Liver (tissue), 2 donors: ENCODE measurements around the gene RIMBP2.

Source experiments
- REST ChIP-seq: IDR thresholded peaks from 2 replicates; pipeline ENCODE4 v1.6.1; 2016; ENCODE audit warnings: antibody characterized with exemption, mild to moderate bottlenecking
- TF ChIP-seq, protein P1 (sequence below): fragments of 150-350 bp; IDR thresholded peaks from 2 replicates; pipeline ENCODE4 v1.5.1; 2017; ENCODE audit warnings: improper control_type of control experiment, low read depth, low read length; ENCODE audit not compliant: missing input control
- donor health status: healthy.

DNA sequence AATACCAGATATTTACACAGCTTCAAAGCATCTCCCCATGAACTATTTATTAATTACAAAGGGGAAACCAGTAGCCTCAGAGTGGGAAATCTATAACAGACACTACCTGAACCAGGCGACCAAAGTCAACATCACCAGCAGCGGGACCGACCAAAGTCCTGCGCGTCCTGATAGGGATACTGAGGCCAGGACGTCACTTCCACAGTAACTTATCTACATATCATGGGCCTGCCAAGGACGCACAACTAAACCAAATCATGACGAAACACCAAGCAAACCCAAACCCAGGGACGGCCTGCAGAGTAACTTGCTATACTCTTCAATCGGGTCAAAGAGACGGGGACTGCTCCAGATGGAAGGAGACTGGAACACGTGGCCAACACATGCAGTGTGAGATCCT, 26.0 kb upstream of the RIMBP2 start:
- TF ChIP-seq, protein P1, sequence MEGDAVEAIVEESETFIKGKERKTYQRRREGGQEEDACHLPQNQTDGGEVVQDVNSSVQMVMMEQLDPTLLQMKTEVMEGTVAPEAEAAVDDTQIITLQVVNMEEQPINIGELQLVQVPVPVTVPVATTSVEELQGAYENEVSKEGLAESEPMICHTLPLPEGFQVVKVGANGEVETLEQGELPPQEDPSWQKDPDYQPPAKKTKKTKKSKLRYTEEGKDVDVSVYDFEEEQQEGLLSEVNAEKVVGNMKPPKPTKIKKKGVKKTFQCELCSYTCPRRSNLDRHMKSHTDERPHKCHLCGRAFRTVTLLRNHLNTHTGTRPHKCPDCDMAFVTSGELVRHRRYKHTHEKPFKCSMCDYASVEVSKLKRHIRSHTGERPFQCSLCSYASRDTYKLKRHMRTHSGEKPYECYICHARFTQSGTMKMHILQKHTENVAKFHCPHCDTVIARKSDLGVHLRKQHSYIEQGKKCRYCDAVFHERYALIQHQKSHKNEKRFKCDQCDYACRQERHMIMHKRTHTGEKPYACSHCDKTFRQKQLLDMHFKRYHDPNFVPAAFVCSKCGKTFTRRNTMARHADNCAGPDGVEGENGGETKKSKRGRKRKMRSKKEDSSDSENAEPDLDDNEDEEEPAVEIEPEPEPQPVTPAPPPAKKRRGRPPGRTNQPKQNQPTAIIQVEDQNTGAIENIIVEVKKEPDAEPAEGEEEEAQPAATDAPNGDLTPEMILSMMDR: no peak
- TF ChIP-seq REST: no peak
